HG03354 (cell line): ENCODE data around the gene NBEA.
"Not testable (repeated sequence)": the region's sequence is repeated elsewhere in the genome, so short reads cannot be mapped to it uniquely, and the experiment has no call there.

Experiments
- ATAC-seq: cut with Tn5 transposase; IDR thresholded peaks from one replicate; pipeline ENCODE4 v1.9.1; 2021; ENCODE audit warnings: mild to moderate bottlenecking; ENCODE audit not compliant: unreplicated experiment, poor library complexity, severe bottlenecking

The NBEA gene

DNA sequence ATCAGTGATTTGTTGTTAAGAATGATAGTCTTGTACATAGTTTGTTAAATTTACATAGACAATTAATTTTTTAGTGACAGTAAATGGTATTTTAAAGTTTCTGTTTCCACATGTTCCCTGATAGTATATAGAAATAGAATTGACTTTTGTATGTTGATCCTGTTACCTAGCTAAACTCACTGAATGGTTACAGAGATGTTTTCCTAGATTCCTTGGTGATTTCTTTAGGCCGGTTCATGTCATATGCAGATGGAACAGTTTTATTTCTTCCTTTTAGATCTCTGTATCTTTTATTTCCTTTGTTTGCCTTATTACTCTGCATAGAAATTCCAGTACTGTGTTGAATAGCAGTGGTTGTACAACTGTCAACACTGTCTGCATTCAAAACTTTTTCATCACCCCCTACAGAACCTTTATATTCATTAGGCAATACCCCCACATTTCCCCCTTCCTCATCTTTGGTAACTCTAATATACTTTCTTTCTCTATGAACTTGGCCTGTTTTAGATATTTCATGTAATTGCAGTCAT, 86.3 kb downstream of the NBEA start:
- ATAC-seq: no peak

DNA sequence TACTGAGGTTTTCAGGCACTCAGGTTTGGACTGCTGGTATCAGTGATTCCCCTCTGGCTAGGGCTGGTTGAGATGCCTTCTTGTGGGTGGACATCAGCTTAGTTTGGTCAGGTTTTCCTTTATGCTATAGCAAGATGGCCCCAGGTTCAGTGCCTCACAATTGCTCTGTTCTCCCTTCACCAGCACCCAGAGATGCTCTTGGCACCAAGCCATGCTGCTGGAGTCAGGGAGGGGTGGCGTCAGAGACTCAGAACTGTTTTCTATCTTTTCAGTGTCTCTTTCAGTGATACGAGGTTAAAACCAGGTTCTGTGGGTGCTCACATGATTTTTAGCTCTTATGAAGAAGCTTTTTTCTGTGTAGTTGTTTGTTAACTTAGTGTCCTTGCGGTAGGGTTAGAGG, 96.9 kb downstream of the NBEA start:
- no peak for ATAC-seq

- no peak for ATAC-seq
These were observed 104.5 kb downstream of the NBEA start for GRCh38 chr13:35046587-35046986.

DNA sequence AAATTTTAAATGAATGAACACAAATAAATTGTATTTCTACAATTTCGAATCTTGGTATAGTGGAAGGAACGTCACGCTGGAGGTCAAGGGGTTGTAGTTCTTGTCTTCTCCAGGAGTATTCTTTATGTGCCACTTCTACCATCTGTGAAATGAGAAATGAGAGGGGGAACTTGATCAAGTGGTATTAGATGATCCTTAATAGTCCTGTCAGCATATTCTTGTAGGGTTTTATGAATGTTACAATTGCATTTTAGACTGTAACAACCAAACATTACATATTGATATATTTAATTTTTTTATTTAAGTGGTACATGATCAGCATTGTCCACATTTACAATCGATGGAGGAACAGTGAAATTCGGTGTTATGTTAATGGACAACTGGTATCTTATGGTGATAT, 113.6 kb downstream of the NBEA start:
- no peak for ATAC-seq

- ATAC-seq: no peak
These were observed 115.8 kb downstream of the NBEA start for GRCh38 chr13:35057858-35058257.

GRCh38 chr13:35058585-35058984, 116.5 kb downstream of the NBEA start:
- ATAC-seq: peak; percentile 100

DNA sequence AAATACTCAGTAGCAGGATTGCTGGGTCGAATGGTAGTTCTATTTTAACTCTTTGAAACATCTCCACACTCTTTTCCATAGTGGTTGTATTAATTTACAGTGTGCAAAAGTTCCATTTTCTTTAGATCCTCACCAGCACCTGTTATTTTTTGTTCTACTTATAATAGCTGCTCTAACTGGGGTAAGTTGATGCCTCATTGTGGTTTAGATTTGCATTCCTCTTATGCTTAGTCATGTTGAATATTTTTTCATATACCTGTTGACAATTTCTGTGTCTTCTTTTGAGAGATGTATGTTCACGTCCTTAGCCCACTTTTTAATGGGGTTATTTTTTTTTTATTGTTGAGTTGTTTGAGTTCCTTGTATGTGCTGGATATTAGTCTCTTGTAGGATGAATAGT, 144.6 kb downstream of the NBEA start:
- no peak for ATAC-seq

DNA sequence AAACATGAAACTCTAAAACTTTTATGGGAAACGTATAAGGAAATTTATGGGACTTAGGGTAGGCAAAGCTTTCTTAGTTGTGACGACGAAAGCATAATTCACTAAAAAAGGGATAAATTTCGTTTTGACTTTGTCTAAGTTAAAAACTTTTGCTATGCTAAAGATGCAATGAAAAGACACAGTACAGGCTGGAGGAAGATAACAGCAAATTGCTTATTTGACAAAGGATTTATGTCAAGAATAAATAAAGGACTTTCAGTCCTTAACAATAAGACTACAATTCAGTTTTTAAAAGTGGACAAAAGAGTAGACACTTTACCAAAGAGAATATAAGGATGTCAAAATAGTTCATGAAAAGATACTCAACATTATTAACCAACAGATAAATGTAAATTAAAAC, 150.2 kb downstream of the NBEA start:
- no peak for ATAC-seq

DNA sequence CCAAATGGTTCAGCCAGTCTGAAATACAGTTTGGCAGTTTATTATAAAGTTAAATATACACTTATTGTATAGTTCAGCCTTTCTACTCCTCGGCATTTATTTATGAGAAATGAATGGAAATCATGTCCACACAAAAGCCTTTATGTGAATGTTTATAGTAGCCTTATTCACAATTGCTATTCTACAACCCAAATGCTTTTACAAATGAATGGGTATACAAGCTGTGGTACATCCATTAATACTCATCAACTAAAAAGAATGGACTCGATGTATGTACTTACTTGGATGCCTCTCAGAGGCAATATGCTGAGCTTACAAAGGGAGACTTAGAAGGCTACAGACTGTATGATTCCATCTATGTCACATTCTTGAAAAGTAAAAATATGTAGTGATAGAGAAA, 150.7 kb downstream of the NBEA start:
- no peak for ATAC-seq

DNA sequence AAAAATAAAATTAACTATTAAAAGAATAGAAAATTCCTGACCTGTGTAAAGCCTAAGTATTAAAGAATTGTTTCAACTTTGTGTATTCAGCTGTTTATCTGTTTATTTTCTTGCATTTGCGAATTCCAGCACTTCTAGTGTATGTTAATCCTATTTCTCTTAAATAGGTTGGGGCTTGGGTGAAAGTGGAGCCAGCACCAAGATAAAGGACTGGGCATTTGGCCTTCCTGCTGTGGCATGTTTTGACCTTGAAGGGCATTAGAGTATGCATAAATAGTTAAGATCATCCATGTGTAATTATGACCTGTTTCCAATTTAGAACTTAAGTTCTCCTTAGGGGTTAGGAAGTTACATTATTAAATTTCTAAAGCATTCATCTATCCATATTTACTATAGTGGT, 151.3 kb downstream of the NBEA start:
- ATAC-seq: no peak

DNA sequence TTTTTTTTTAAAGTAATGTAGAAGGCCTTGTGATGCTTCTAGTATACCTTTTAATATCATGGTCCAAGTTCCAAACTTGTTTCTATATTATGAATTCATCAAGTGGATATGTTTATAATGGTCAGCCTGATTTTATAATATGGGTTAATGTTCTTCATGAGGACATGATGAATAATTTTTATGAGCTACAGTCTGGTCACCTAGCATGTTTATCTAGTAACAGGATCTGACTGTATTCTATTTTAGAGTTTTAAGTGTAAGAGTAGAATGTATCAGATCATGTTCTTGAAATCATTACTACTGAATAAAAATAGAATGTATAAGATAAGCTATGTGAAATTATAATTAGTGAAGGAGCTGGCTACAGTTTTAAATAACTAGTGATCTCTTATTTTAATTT, 164.7 kb downstream of the NBEA start:
- not testable (repeated sequence) for ATAC-seq

- ATAC-seq: no peak
These were observed 165.5 kb downstream of the NBEA start for GRCh38 chr13:35107535-35107934.

DNA sequence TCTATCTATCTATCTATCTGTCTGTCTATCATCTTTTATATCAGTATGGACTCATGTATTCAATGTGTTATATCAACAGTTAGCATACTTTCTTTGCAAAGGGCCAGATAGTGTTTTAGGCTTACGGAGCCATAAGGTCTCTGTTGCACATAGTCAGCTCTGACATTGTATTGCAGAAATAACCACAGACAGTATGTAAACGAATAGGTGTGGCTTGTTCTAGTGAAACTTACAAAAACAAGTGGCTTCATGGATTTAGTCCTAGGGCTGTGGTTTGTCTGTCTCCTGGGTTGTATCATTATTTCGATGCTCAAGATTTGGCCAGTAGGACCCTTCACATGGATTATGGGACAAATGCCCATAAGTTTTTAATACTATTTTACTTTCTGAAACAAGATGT, 171.5 kb downstream of the NBEA start:
- ATAC-seq: not testable (repeated sequence)

- ATAC-seq: no peak
These were observed 185.4 kb downstream of the NBEA start for GRCh38 chr13:35127466-35127865.

DNA sequence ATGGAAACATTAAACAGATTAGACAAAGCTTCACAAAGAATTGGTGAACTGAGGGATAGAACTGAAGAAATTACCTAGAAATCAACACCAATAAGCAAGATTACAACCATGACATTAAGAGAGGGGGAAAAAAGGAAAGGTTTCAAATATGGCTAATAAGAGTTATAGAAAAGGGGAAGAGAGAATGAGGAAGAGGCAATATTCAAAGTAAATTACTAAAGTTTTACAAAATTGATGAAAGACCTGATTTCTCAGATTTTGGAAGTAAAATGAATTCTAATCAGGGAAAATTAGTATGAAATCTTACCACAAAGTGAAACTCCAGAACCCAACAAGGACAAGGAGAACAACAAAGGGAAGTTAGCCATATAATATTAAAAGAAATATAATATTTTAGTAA, 187.4 kb downstream of the NBEA start:
- no peak for ATAC-seq

GRCh38 chr13:35131471-35131870, 189.4 kb downstream of the NBEA start:
- no peak for ATAC-seq

- ATAC-seq: no peak
These were observed 194.5 kb downstream of the NBEA start for GRCh38 chr13:35136585-35136984.

- ATAC-seq: no peak
These were observed 197.5 kb downstream of the NBEA start for GRCh38 chr13:35139591-35139990.

DNA sequence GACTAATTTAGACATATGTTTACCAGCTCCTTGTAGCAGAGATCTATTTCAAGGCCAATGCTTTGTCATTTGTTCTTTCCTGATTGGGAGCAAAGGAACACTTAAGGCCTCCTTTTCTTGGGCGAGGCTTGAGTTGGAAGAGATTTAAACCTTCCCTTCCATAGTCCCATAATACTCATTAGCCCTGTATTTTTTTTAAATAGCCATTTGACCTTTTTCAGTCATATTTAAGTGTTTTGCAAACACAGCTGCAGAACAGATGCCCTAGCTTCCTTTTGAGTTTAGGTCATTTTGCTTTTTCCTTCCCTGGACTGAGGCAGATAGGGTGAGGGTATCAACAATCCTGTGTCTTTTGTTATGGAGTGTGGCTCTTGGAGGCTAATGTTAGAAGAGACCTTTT, 198.3 kb downstream of the NBEA start:
- no peak for ATAC-seq

DNA sequence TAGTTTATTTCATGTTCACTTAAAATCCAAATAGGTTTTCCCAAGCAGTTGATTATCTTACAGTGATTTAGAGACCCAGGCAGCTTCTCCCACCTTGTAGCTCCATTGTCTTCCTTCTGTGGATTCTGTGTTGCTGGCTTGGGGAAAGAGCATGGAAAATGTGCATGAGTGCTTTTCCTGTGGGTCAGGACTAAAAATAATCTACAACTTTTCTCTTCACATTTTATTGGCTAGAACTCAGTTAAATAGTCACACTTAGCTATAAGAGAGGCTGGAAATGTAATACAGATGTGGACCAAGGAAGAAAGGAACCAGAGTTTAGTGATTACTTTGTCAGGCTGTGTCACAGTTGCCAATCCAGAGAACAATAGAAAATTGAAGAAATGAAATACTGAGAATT, 198.8 kb downstream of the NBEA start:
- no peak for ATAC-seq

DNA sequence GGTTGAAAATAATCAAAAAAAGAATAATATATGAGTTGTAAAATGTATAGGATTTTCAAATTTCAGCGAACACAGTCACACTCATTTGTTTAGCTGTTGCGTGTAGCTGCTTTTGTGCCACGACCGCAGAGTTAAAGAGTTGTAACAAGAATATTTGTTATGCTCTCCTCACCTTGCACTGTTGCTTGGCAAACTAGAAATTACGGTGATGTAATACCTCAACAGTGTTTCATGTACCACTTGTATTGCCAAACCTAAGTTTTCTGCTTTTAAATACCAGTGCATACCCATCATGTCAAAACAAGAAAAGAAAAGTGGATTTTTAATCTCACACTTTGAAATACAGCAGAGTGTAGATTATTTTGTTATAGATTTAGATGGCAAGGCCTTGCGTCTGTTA, 201.1 kb downstream of the NBEA start:
- ATAC-seq: no peak

DNA sequence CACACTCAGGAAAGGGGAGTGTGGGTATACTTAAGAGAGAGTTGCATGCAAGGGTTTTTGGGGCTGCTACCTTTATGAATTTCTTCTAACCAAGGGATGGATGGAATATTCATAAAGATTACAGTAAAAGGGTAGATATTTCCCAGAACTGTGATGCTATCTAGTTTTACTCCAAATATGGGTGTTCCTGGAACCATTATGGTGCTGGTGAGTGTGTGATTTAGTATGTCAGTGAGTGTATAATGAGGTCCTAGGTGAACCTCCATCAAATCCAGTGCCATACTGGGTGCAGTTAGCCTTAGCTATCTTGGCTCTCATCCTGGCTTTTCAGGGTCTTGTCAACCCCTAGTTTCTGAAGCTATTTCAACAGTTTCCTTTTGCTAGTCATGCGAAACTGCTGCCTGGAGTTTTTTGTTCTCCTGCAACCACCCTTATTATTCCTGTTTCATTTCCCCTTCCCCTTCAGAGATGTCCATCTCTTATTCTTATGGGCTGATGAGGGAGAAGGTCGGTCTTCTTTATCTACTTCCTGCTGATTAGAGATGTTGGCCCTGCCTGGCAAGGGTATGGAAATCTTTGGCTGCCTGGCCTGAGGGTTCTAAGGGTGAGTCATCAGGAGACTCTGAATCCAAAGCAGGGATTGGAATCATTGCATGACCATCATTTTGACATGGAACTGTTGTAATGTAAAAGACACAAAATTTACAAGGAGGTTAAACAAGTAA, 202.3 kb downstream of the NBEA start:
- no peak for ATAC-seq
